ENCODE data around the gene KRTAP13-2.

DNA sequence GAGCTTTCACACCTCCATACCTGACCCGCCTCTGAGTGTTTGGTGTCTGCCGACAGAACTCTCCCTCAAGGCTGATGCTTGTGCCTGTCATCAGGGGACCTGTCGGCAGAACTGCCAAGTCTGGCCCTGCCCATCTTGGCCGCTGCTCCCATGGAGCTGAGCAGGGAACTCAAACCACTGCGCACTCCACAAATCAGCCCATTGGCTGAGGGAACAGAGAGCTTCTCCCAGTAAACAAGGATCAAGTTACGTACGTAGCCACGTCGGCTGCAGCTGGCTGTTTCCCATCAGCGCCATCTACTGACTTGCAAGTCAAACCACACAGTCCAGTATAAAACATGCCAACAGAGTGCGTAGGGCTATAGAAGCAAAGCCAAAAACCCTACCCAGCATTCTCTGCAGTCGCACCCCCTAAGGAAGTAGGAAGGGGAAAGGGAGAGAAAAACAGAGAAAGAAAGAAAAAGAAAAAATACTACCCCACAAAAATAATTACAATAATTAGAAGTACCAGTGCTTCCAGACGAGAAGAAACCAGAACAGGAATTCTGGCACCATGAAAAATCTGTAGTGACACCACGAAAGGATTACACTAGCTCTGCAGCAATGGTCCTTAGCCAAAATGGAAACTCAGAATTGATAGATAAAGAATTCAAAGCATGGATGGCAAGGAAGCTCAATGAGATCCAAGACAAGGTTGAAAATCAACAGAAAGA, 36.9 kb upstream of the KRTAP13-2 start:
- TF ChIP-seq POLR2A (IDR thresholded peaks at IDR 0.05; ENCODE audit: low read depth, low read length), result no peak
- no peak for TF ChIP-seq SPI1 (IDR thresholded peaks at IDR 0.05; ENCODE audit: low read depth, low read length)

Measured in GM12891 (cell line).